ENCODE data around the gene TIE1.

Gene TIE1

DNA sequence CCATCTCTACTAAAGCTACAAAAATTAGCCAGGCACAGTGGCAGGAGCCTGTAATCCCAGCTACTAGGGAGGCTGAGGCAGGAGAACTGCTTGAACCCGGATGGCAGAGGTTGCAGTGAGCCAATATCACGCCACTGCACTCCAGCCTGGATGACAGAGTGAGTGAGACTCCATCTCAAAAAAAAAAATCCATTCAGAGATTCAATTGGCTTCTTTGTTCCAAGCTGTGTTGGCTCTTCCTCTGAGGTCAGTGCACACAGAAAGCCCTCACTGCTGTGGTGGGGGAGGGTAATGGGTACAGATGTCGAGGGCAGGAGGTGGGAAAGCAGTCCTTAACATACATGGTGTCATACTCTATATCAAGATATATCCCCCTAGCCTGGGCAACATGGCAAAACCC, 14.7 kb downstream of the TIE1 start:
- Histone ChIP-seq H3K9me3 (ENCODE audit: insufficient read depth, low read length) (no peaks in the 10 kb centered on the region), H3K36me3 (replicated peaks; ENCODE audit: low read depth, low read length) (no peaks in the 10 kb centered on the region), H3K9ac (ENCODE audit: low read length) (no peak overlapping the region), H4K20me1 (ENCODE audit: insufficient read depth, low read length) (no peaks in the 10 kb centered on the region), H3K4me1 (ENCODE audit: low read length) (no peaks in the 10 kb centered on the region), H3K4me3 (ENCODE audit: low read length) (no peak overlapping the region), H3K79me2 (ENCODE audit: low read length) (no peaks in the 10 kb centered on the region), H2AFZ (ENCODE audit: low read depth, low read length) (no peak overlapping the region), H3K4me2 (ENCODE audit: low read length) (no peak overlapping the region), H3K27ac (ENCODE audit: low read length) (no peak overlapping the region), H3K27me3 (ENCODE audit: low read depth, low read length) (no peaks in the 10 kb centered on the region)
- TF ChIP-seq EZH2phosphoT487 (IDR thresholded peaks at IDR 0.05; ENCODE audit: low read depth) = no peak
- TF ChIP-seq, protein P1, sequence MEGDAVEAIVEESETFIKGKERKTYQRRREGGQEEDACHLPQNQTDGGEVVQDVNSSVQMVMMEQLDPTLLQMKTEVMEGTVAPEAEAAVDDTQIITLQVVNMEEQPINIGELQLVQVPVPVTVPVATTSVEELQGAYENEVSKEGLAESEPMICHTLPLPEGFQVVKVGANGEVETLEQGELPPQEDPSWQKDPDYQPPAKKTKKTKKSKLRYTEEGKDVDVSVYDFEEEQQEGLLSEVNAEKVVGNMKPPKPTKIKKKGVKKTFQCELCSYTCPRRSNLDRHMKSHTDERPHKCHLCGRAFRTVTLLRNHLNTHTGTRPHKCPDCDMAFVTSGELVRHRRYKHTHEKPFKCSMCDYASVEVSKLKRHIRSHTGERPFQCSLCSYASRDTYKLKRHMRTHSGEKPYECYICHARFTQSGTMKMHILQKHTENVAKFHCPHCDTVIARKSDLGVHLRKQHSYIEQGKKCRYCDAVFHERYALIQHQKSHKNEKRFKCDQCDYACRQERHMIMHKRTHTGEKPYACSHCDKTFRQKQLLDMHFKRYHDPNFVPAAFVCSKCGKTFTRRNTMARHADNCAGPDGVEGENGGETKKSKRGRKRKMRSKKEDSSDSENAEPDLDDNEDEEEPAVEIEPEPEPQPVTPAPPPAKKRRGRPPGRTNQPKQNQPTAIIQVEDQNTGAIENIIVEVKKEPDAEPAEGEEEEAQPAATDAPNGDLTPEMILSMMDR (IDR thresholded peaks at IDR 0.05; ENCODE audit: low read depth, low read length) = no peak

DNA sequence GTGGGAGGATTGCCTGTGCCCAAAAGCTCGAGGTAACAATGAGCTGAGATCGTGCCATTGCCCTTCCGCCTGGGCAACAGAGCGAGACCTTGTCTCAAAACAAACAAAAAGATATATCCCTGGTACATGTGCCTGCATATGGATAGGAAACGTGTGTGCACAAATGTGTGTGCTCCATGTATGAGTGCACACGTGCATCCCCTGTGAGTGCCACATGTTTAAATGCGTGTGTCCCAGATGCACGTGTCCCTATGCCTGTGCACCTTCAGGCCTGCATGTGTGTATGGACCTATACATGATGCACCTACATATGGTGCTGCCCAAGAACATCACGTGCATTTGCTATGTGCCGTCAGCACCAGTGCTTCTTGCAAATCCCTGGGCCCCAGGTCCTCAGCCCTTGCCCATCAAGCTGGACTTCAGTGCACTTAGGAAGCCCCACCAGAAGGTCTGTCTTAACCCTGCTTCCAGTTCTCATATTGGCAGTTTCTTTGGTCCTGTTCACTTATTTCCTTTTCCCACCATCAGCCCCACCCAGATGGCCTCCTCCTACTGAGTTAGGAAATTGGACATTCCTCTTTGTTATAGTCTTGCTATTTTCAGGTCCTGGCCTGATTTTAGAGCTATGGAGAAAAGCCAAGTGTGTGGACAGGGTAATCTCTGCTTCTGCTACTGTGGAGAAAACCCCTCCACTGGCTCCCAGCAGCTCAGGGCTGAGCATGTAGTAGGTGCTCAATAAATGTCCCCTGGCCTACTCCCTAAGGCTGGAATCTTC, 15.4 kb downstream of the TIE1 start:
- no peak for TF ChIP-seq EZH2phosphoT487 (IDR thresholded peaks at IDR 0.05; ENCODE audit: low read depth)
- TF ChIP-seq, protein P1 (IDR thresholded peaks at IDR 0.05; ENCODE audit: low read depth, low read length) = no peak
- no peak overlapping the region for H3K4me3 ChIP-seq (ENCODE audit: low read length)
- no peak overlapping the region for H2AFZ ChIP-seq (ENCODE audit: low read depth, low read length)
- no peaks in the 10 kb centered on the region for H4K20me1 ChIP-seq (ENCODE audit: insufficient read depth, low read length)
- no peaks in the 10 kb centered on the region for H3K79me2 ChIP-seq (ENCODE audit: low read length)
- no peak overlapping the region for H3K27ac ChIP-seq (ENCODE audit: low read length)
- no peaks in the 10 kb centered on the region for H3K9me3 ChIP-seq (ENCODE audit: insufficient read depth, low read length)
- no peaks in the 10 kb centered on the region for H3K27me3 ChIP-seq (ENCODE audit: low read depth, low read length)
- no peak overlapping the region for H3K4me2 ChIP-seq (ENCODE audit: low read length)
- no peak overlapping the region for H3K9ac ChIP-seq (ENCODE audit: low read length)
- H3K36me3 ChIP-seq (replicated peaks; ENCODE audit: low read depth, low read length) = no peaks in the 10 kb centered on the region
- H3K4me1 ChIP-seq (ENCODE audit: low read length) = no peaks in the 10 kb centered on the region

DNA sequence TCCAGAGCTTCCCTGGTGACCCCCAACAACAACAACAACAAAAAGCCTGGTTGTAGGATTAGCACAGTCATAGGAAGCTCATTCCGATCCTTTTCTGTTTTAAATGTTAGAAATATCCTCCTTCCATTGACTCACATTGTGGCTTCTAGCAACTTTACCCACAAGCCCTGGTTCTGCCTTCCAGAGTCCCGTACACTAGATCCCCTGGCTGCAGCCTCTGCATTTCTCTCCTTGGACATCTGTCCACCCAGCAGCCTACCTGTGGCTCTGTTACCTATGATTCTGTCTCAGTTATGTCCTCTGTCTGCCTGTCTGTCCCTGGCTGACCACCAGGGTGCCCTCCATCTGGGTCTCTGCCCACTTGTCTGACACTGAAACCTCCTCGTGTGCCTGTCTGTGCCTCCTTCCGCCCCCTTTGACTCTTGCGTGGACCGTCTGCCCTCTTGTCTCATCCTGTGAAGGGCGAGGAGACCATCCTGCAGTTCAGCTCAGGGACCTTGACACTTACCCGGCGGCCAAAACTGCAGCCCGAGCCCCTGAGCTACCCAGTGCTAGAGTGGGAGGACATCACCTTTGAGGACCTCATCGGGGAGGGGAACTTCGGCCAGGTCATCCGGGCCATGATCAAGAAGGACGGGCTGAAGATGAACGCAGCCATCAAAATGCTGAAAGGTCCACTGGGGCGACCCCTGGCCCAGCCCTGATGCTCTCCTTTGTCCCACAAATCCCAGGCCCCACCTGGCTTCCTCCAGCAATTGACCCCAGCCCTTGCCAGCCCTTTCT, 16.1 kb downstream of the TIE1 start:
- Histone ChIP-seq H3K9ac (ENCODE audit: low read length) (no peak overlapping the region), H3K27me3 (ENCODE audit: low read depth, low read length) (no peaks in the 10 kb centered on the region), H4K20me1 (ENCODE audit: insufficient read depth, low read length) (no peaks in the 10 kb centered on the region), H3K9me3 (ENCODE audit: insufficient read depth, low read length) (no peaks in the 10 kb centered on the region), H3K36me3 (replicated peaks; ENCODE audit: low read depth, low read length) (no peaks in the 10 kb centered on the region), H2AFZ (ENCODE audit: low read depth, low read length) (no peak overlapping the region), H3K4me3 (ENCODE audit: low read length) (no peak overlapping the region), H3K79me2 (ENCODE audit: low read length) (no peaks in the 10 kb centered on the region), H3K4me1 (ENCODE audit: low read length) (no peaks in the 10 kb centered on the region), H3K27ac (ENCODE audit: low read length) (no peak overlapping the region), H3K4me2 (ENCODE audit: low read length) (no peak overlapping the region)
- TF ChIP-seq EZH2phosphoT487 (IDR thresholded peaks at IDR 0.05; ENCODE audit: low read depth) = no peak
- TF ChIP-seq, protein P1 (IDR thresholded peaks at IDR 0.05; ENCODE audit: low read depth, low read length) = no peak

DNA sequence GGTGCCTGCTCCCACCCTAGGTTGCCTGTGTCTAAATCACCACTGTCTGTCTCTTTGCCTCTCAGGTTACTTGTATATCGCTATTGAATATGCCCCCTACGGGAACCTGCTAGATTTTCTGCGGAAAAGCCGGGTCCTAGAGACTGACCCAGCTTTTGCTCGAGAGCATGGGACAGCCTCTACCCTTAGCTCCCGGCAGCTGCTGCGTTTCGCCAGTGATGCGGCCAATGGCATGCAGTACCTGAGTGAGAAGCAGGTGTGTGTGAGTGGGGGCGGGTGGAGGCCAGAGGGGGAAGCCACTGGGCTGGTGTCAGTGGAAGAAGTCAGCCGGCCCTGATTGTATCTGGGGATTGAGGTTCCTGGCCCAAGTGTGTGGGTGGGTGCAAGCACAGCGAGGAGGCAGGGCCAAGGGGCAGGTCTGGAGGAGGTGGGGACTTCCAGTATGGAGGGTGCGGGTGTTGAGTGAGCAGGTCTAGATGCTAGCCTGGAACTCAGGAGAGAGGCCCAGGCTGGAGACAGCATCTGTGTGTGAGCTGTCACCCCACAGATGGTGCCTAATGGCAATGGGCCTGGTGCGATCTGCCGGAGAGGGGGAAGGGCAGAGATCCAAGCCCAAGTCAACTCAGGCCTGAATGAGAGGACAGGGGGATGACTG, 17.2 kb downstream of the TIE1 start:
- H3K27ac ChIP-seq (ENCODE audit: low read length) = no peak overlapping the region
- TF ChIP-seq, protein P1 (IDR thresholded peaks at IDR 0.05; ENCODE audit: low read depth, low read length) = no peak
- no peak for TF ChIP-seq EZH2phosphoT487 (IDR thresholded peaks at IDR 0.05; ENCODE audit: low read depth)
- H3K9me3 ChIP-seq (ENCODE audit: insufficient read depth, low read length) = no peaks in the 10 kb centered on the region
- no peak overlapping the region for H3K9ac ChIP-seq (ENCODE audit: low read length)
- no peaks in the 10 kb centered on the region for H3K36me3 ChIP-seq (replicated peaks; ENCODE audit: low read depth, low read length)
- H4K20me1 ChIP-seq (ENCODE audit: insufficient read depth, low read length) = no peaks in the 10 kb centered on the region
- no peaks in the 10 kb centered on the region for H3K4me1 ChIP-seq (ENCODE audit: low read length)
- H3K79me2 ChIP-seq (ENCODE audit: low read length) = no peaks in the 10 kb centered on the region
- no peaks in the 10 kb centered on the region for H3K27me3 ChIP-seq (ENCODE audit: low read depth, low read length)
- H3K4me2 ChIP-seq (ENCODE audit: low read length) = no peak overlapping the region
- no peak overlapping the region for H3K4me3 ChIP-seq (ENCODE audit: low read length)
- no peak overlapping the region for H2AFZ ChIP-seq (ENCODE audit: low read depth, low read length)

Data from OCI-LY3 (cell line).